Left lung (tissue), 10 donors: ENCODE measurements around the gene TP53AIP1. TPM values are rescaled to one million over a fixed set of nuclear protein-coding genes. Genes with fewer than 3 reads are reported as not detected.
A peak's percentile ranks its signal among the peaks of the same experiment; 100 is the strongest.

Source experiments
- ATAC-seq: fragments of 200-7000 bp; cut with Tn5 transposase; one replicate; pipeline ENCODE4 v1.9.1; 2020; ENCODE audit warnings: moderate library complexity
- DNase-seq, 4 donors: peaks; one replicate each; pipeline ENCODE4 v3.0.0-alpha.2; 2013 to 2020
- H3K27ac ChIP-seq, 2 donors: fragments of 200-600 bp; sonication (generic) in 1 of 2; one replicate each; pipeline versions ENCODE4 v1.5.0 to v1.8.0; 2020 to 2021
- H3K27me3 ChIP-seq, 2 donors: fragments of 200-600 bp; sonication (generic) in 1 of 2; one replicate each; pipeline versions ENCODE4 v1.5.0 to v1.8.0; 2020 to 2021
- H3K36me3 ChIP-seq, 2 donors: fragments of 200-600 bp; sonication (generic) in 1 of 2; one replicate each; pipeline versions ENCODE4 v1.5.0 to v1.8.0; 2020 to 2021
- H3K4me1 ChIP-seq, 2 donors: fragments of 200-600 bp; one replicate each; pipeline ENCODE4 v1.8.0; 2021
- H3K4me3 ChIP-seq, 2 donors: fragments of 200-600 bp; sonication (generic) in 1 of 2; one replicate each; pipeline versions ENCODE4 v1.5.0 to v1.8.0; 2020 to 2021; ENCODE audit warnings: mild to moderate bottlenecking in 1 of 2
- H3K9me3 ChIP-seq, 2 donors: fragments of 200-600 bp; sonication (generic) in 1 of 2; one replicate each; pipeline versions ENCODE4 v1.5.0 to v1.8.0; 2020 to 2021
- CTCF ChIP-seq, 2 donors: fragments of 200-600 bp; sonication (generic) in 1 of 2; IDR thresholded peaks; one replicate each; pipeline versions ENCODE4 v1.5.0 to v1.8.0; 2021; ENCODE audit warnings: antibody characterized with exemption in 2 of 2
- intact Hi-C, 2 donors: fragments of 100-400 bp; cut with DNase I; formaldehyde crosslinking; loops; one replicate each; pipeline versions ENCODE4 v1.11.2 to v1.14.2; 2022
- polyA plus RNA-seq, 6 donors: library from polyadenylated mRNA; unstranded; fragments of 120-200 nt; gene quantifications; one replicate each; pipeline ENCODE4 v1.2.1, GENCODE V29; 2013; ENCODE audit not compliant: insufficient read length in 6 of 6
- total RNA-seq, 2 donors: library from RNA; stranded (reverse); fragmentation: NEBNext Ultra II Directional; extraction: Animal tissue kit (Norgen Biotek cat#: 25700); gene quantifications; one replicate each; pipeline ENCODE4 v1.2.1, GENCODE V29; 2021
- donor health status: DM: no; HTN: yes; CAD: no.
- donor health status: DM: no; HTN: no; CAD: no.

The TP53AIP1 gene
- total and polyA plus RNA-seq, 8 donors, result 0.31 to 1.4 (median 0.59) TPM; not detected in 1

- H3K9me3 ChIP-seq, result no peaks in the 10 kb centered on the region
- no peak for ATAC-seq
- H3K27ac ChIP-seq, result no peak overlapping the region
- no peak for TF ChIP-seq CTCF (IDR thresholded peaks at IDR 0.05)
- peaks cover 7 to 15% of the 10 kb centered on the region in 2 donors for H3K4me1 ChIP-seq
- intact Hi-C loops, result loop anchor here in 1 of 2 donors (10.0 kb wide), 1 partner anchor 66 kb away; no protein-coding TSS in a partner anchor
- H3K27me3 ChIP-seq, result peaks cover 8 to 45% of the 10 kb centered on the region in 2 donors
- H3K36me3 ChIP-seq, result no peaks in the 10 kb centered on the region
- no peak for DNase-seq
- no peak overlapping the region for H3K4me3 ChIP-seq
Observed at GRCh38 chr11:128888034-128888985, 54.4 kb downstream of the TP53AIP1 start.

GRCh38 chr11:128886406-128887124, 56.1 kb downstream of the TP53AIP1 start:
- Histone ChIP-seq H3K27ac (no peak overlapping the region), H3K9me3 (no peaks in the 10 kb centered on the region), H3K4me1 (peaks cover 7 to 10% of the 10 kb centered on the region in 2 donors), H3K27me3 (peaks cover 8 to 36% of the 10 kb centered on the region in 2 donors), H3K36me3 (no peaks in the 10 kb centered on the region), H3K4me3 (no peak overlapping the region)
- peak; percentile 64 for ATAC-seq
- TF ChIP-seq CTCF (IDR thresholded peaks at IDR 0.05), result no peak
- DNase-seq, result peak in 1 of 4 donors; percentile 31
- intact Hi-C loops, result loop anchor here in 1 of 2 donors (10.0 kb wide), 1 partner anchor 68 kb away; no protein-coding TSS in a partner anchor

Other genes with a start within 250 kb of the TP53AIP1 start
- 10 to 100 TPM; 27.4 to 53.8 TPM for gene FLI1, start 248.8 kb downstream of the TP53AIP1 start, total RNA-seq
- 10 to 100 TPM; 37.8 to 52.1 (median 39.6) TPM for gene FLI1, start 248.8 kb downstream of the TP53AIP1 start, polyA plus RNA-seq
- gene KCNJ1, start 75.6 kb downstream of the TP53AIP1 start, total RNA-seq, result not detected
- under 1 TPM; 0.09 to 0.83 (median 0.38) TPM for gene KCNJ1, start 75.6 kb downstream of the TP53AIP1 start, polyA plus RNA-seq
- gene KCNJ5, start 51.5 kb downstream of the TP53AIP1 start, total RNA-seq, result 1 to 10 TPM; 3.8 to 5.0 TPM
- 10 to 100 TPM in 5 of 6 donors, 1 to 10 TPM in 1; 6.3 to 15.6 (median 11.6) TPM for gene KCNJ5, start 51.5 kb downstream of the TP53AIP1 start, polyA plus RNA-seq
- 10 to 100 TPM; 18.1 to 19.8 TPM for gene ARHGAP32, start 249.5 kb upstream of the TP53AIP1 start, total RNA-seq
- gene ARHGAP32, start 249.5 kb upstream of the TP53AIP1 start, polyA plus RNA-seq, result 10 to 100 TPM; 15.2 to 18.2 (median 16.5) TPM